ENCODE results near the gene MAP7D1.
A peak's percentile ranks its signal among the peaks of the same experiment; 100 is the strongest.
"Not testable (repeated sequence)": the region's sequence is repeated elsewhere in the genome, so short reads cannot be mapped to it uniquely, and the experiment has no call there.

The MAP7D1 gene

DNA sequence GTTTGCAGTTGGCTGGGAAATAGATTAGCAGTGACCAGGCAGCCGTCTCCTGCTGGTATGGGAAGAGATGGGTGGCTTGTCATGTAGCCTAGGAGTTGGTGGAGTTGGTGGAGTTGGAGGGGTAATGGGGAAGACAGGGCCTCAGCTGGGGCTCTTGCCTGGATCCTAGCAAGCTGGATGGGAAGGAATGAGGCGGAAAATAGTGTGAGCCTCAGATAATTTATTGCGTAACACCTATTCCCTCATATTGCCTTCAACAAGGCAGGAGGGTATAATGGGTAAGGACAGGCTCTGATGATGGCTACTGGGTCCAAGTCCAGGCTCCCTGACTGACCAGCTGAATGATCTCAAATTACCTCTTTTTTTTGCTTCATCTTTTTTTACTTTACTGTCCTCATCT lies 12.6 kb downstream of the MAP7D1 start:
- no peak for DNase-seq (ENCODE audit: low read depth)

- DNase-seq (ENCODE audit: low read depth): no peak
Observed at GRCh38 chr1:36170643-36171412, 14.9 kb downstream of the MAP7D1 start.

- DNase-seq (ENCODE audit: low read depth): no peak
Observed at GRCh38 chr1:36172017-36172747, 16.2 kb downstream of the MAP7D1 start.

GRCh38 chr1:36172983-36173382 lies 17.0 kb downstream of the MAP7D1 start:
- DNase-seq (ENCODE audit: low read depth): no peak

DNA sequence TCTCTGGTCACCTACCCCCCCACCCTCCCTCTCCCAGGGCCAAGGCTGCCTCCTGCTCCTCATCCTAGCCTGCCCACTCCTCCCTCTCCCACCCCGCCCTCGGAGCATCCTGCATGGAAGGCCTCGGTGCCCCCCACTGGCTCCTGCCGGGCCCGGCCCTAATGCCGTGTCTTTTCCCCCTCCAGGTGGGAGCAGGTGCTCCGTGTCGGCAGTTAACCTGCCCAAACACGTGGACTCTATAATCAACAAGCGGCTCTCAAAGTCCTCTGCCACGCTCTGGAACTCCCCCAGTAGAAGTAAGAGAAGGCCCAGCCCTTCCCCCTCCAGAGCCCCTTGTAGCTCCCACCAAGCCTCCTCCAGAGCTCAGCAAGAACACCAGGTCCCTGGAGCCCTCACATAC lies 18.8 kb downstream of the MAP7D1 start:
- no peak for DNase-seq (ENCODE audit: low read depth)

DNA sequence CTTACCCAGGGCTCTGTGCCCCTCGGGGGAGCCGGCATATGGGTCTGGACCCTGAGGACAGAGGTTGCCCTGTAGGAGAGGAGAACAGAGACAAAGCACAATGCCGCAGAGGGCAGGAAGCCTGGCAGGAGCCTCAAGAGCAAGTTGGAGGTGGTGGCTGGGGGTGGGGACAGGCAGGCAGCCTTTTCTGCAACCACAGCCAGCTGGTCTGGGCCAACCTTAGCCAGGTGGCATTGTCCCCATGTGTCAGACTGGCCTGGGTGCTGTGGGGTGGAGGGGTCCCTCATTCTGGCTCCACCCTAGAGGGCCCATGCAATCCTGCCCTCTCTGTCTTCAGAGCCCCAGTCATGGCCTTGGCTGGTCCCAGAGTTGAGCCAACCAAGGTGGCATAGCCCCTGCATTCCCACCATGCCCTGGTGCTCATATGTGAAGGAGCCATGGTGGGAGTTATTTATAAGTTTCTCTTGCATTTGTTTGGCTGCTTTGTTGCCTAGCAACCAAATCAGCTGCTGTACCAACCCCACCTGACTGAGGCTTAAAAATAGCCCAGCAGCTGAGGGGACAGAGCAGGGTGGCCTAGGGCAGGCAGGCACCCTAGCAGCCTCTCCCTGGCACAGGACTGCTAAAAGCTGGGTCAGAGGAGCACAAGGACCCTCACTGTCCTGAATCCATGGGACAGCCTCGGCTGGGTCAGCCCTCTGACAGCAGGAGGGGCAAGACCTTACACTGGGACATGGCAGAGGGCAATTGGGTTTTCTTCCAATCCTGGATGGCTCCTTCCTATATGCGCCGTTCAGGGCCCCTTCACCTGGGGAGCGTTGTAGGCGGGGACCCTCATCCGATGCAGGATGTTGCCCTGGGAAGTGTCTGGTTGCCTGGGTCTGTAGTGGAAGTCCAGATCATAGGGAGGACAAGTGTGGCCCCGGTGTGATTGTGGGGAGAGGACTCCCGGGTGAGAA lies 19.5 kb downstream of the MAP7D1 start:
- DNase-seq (ENCODE audit: low read depth): no peak

DNA sequence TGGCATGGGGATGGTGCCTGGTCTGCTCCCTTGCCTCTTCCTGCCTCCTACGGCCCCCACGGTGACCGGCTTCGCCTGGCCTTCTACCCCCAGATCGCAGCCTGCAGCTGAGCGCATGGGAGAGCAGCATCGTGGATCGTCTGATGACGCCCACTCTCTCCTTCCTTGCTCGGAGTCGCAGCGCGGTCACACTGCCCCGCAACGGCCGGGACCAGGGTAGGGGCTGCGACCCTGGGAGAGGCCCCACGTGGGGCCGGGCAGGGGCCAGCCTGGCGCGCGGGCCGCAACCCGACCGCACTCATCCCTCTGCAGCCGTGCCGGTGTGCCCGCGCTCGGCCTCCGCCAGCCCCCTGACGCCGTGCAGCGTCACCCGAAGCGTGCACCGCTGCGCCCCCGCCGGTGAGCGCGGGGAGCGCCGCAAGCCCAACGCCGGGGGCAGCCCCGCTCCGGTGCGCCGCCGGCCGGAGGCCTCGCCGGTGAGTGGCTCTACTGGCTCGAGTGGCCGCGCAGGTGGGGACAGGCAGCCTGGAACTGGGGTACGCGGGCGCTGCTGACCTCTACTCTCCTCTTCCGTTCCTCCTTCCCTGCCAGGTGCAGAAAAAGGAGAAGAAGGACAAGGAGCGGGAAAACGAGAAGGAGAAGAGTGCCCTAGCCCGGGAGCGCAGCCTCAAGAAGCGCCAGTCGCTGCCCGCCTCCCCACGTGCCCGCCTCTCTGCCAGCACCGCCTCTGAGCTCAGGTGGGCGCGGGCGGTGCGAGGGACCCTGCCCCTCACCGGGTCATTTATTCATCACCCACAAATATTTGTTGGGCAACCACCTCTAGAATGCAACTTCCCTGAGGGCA lies 20.4 kb downstream of the MAP7D1 start:
- DNase-seq (ENCODE audit: low read depth): no peak

DNA sequence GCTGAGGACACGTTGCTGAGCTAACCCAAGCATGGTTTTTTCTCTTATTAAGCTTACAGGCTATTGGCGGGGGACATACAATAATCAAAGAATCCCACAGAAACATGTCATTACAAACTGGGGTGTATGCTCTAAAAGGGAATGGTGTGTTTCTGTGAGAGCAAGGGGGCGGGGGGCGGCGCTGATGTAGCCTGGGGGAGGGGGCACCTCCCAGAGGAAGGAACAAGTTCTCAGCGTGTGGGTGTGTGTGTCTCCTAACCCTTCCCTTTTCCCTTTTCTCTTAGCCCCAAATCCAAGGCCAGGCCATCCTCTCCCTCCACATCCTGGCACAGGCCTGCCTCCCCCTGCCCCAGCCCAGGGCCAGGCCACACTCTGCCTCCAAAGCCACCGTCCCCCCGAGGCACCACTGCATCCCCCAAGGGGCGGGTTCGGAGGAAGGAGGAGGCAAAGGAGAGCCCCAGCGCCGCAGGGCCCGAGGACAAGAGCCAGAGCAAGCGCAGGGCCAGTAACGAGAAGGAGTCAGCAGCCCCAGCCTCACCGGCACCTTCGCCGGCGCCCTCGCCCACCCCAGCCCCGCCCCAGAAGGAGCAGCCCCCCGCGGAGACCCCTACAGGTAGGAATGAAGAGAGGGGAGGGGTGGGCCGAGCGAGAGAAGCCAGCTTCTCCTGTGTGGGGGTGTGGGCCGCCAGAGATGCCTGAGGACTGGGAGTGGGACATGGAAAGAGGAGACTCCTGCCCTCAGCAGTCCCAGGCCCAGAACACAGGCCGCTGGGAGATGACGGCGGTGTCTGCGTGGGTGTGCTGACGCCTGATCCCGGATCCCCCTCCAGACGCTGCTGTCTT lies 21.9 kb downstream of the MAP7D1 start:
- DNase-seq (ENCODE audit: low read depth): no peak

- no peak for DNase-seq (ENCODE audit: low read depth)
Observed at GRCh38 chr1:36178471-36179219, 22.7 kb downstream of the MAP7D1 start.

DNA sequence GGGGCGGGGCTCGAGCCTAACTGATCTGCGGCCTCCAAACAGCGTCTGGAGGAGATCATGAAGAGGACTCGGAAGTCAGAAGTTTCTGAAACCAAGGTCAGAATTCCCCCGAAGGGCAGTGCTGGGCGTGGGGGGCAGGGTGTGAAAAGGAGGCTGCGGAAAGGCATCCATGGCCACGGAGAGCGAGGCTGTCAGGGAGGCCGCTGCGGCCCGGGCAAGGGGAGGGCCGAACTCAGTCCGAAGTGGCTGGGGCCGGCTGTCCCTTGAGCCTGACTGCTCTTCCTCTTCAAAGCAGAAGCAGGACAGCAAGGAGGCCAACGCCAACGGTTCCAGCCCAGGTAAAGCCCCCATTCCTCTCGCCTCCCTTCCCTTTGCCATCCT lies 23.2 kb downstream of the MAP7D1 start:
- no peak for DNase-seq (ENCODE audit: low read depth)

- DNase-seq (ENCODE audit: low read depth): no peak
Observed at GRCh38 chr1:36182734-36183133, 26.8 kb downstream of the MAP7D1 start.

GRCh38 chr1:36183309-36183856 lies 27.4 kb downstream of the MAP7D1 start:
- no peak for DNase-seq (ENCODE audit: low read depth)

DNA sequence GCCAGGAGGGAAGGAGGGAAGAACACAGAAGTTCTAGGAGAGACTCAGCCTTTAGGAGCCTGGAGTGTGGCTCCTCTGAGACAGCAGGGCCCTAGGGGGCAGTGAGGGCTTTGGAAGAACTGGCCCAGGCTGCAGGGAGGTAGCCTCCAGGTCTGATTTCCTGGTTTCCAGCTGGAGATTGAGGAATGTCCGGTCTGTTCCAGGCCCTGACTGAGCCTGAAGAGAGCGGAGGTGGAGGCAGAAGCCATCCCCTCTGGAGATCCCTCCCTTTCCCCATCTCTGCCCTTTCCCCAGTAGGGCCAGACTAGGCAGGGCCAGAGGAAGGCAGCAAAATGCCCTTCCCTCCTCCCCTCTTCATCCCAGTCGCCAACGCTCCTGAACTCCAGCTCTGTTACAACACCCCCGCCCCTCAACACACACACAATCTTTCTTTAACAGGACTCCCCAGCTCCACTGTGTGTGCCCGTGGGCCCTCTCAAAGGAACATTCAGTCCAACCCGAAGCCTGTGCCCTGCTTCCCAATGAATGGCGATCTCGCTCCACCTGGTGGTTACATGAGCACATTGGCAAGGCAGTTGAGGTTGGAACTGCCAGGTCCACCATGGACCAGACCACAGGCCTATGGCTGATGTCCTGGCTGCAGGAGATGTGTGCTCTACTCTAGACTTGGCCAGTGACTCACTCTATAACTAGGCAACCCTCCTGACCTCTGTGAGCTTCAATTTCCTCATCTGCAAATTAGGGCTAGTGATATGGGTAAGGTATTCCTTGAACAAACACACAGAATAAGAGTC lies 32.0 kb downstream of the MAP7D1 start:
- DNase-seq (ENCODE audit: low read depth): peak; percentile 86

DNA sequence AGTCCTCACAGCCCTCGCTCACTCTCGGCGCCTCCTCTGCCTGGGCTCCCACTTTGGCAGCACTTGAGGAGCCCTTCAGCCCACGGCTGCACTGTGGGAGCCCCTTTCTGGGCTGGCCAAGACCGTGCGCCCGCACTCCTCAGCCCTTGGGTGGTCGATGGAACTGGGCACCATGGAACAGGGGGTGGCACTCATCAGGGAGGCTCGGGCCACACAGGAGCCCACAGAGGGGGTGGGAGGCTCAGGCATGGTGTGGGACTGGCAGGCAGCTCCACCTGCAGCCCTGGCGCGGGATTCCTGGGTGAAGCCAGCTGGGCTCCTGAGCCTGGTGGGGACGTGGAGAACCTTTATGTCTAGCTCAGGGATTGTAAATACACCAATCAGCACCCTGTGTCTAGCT lies 40.8 kb downstream of the MAP7D1 start:
- DNase-seq (ENCODE audit: low read depth): not testable (repeated sequence)

DNA sequence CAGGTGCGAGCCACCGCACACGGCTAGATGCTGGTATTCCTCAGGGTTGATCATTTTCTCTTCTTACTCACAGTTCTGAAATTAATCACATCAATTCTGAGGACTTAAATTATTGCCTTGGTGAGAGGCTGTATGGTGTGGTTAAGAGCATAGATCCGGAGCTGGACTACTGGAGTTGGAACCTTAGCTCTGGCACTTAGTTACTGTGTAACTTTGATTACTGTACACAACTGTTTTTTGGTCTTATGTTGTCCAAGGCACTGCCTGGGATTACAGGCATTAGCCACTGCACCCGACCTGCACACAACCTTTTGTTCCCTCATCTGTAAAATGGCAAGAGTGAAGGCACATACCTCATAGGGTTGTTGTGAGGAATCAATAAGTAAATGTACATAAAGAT lies 42.7 kb downstream of the MAP7D1 start:
- no peak for DNase-seq (ENCODE audit: low read depth)

- DNase-seq (ENCODE audit: low read depth): no peak
Observed at GRCh38 chr1:36199934-36200741, 44.2 kb downstream of the MAP7D1 start.

GRCh38 chr1:36203027-36203553 lies 47.1 kb downstream of the MAP7D1 start:
- DNase-seq (ENCODE audit: low read depth): no peak
